T-helper 2 cell treated with Interferon-gamma antibody and Interleukin-4, amounts not matched to agents 100 ng/mL and 5 ng/mL, for 36 hours (primary cell): ENCODE measurements around the gene GOLGA6A. TPM values are rescaled to one million over a fixed set of nuclear protein-coding genes. Genes with fewer than 3 reads are reported as not detected.

ENCODE experiments used
- intact Hi-C: fragments of 100-400 bp; cut with micrococcal nuclease; formaldehyde crosslinking; loops from one replicate; pipeline ENCODE4 v1.15.1; 2023
- total RNA-seq: library from RNA; stranded (reverse); gene quantifications from 2 replicates; pipeline ENCODE4 v1.2.3, GENCODE V29; 2022

The GOLGA6A gene
- total RNA-seq, 1 donor from 2014 or later: not detected

GRCh38 chr15:74037171-74038117, 44.9 kb downstream of the GOLGA6A start:
- intact Hi-C loops: no loop called here

- intact Hi-C loops: no loop called here
Measured at GRCh38 chr15:74036271-74037170, 45.8 kb downstream of the GOLGA6A start.

GRCh38 chr15:74035121-74036017, 47.0 kb downstream of the GOLGA6A start:
- intact Hi-C loops: no loop called here

GRCh38 chr15:74034206-74034755, 48.1 kb downstream of the GOLGA6A start:
- intact Hi-C loops: no loop called here

- intact Hi-C loops: no loop called here
Measured at GRCh38 chr15:74032606-74033561, 49.5 kb downstream of the GOLGA6A start.

GRCh38 chr15:74032046-74032445, 50.3 kb downstream of the GOLGA6A start:
- intact Hi-C loops: no loop called here

GRCh38 chr15:74028646-74029045, 53.7 kb downstream of the GOLGA6A start:
- intact Hi-C loops: no loop called here

GRCh38 chr15:74027688-74028087, 54.7 kb downstream of the GOLGA6A start:
- intact Hi-C loops: no loop called here

GRCh38 chr15:74025436-74025835, 56.9 kb downstream of the GOLGA6A start:
- intact Hi-C loops: no loop called here

- intact Hi-C loops: no loop called here
Measured at GRCh38 chr15:74024687-74025086, 57.7 kb downstream of the GOLGA6A start.

- intact Hi-C loops: no loop called here
Measured at GRCh38 chr15:74022706-74023470, 59.5 kb downstream of the GOLGA6A start.

Other genes starting within 250 kb of the GOLGA6A start
- gene TBC1D21, start 209.0 kb downstream of the GOLGA6A start, total RNA-seq: not detected in 2 replicates
- 0.70 TPM in 2 replicates for gene LOXL1, start 156.1 kb downstream of the GOLGA6A start, total RNA-seq
- 9.8 and 11.5 TPM in 2 replicates for gene STOML1, start 90.3 kb downstream of the GOLGA6A start, total RNA-seq
- gene PML, start 87.8 kb downstream of the GOLGA6A start, total RNA-seq: 89.5 and 93.0 TPM in 2 replicates
- gene ISLR2, start 48.0 kb upstream of the GOLGA6A start, total RNA-seq: not detected in 2 replicates
- not detected in 2 replicates for gene ISLR, start 91.2 kb upstream of the GOLGA6A start, total RNA-seq
- gene STRA6, start 120.2 kb upstream of the GOLGA6A start, total RNA-seq: not detected in 2 replicates
- gene CCDC33, start 153.8 kb upstream of the GOLGA6A start, total RNA-seq: not detected in 2 replicates